ES-I3 (cell line): Measurements from ENCODE around the gene YWHAQ.
"Not testable (repeated sequence)": the region's sequence is repeated elsewhere in the genome, so short reads cannot be mapped to it uniquely, and the experiment has no call there.

Experiments
- H3K36me3 ChIP-seq: 2 replicates; pipeline ENCODE4 v1.6.1; 2013; ENCODE audit warnings: mild to moderate bottlenecking, low read length, control low read depth, moderate library complexity; ENCODE audit not compliant: insufficient read depth
- H3K4me1 ChIP-seq: 2 replicates; pipeline ENCODE4 v1.6.1; 2013; ENCODE audit warnings: mild to moderate bottlenecking, control low read depth, low read length; ENCODE audit not compliant: insufficient read depth
- H3K9ac ChIP-seq: 2 replicates; pipeline ENCODE4 v1.6.1; 2013; ENCODE audit warnings: low read depth, mild to moderate bottlenecking, low read length, moderate library complexity
- H3K9me3 ChIP-seq: 2 replicates; pipeline ENCODE4 v1.6.1; 2013; ENCODE audit warnings: mild to moderate bottlenecking, low read length, moderate library complexity; ENCODE audit not compliant: control insufficient read depth, insufficient read depth

YWHAQ gene

GRCh38 chr2:9601397-9601796, 29.4 kb downstream of the YWHAQ start:
- no peak overlapping the region for H3K9ac ChIP-seq
- peaks cover 3% of the 10 kb centered on the region; the same call in 1 of the 2 replicates for H3K9me3 ChIP-seq
- H3K36me3 ChIP-seq, result peaks cover 14% of the 10 kb centered on the region
- H3K4me1 ChIP-seq, result no peaks in the 10 kb centered on the region

GRCh38 chr2:9599430-9599829, 31.4 kb downstream of the YWHAQ start:
- Histone ChIP-seq H3K36me3 (peaks cover 14% of the 10 kb centered on the region), H3K4me1 (peaks cover 3% of the 10 kb centered on the region; the same call in 1 of the 2 replicates), H3K9ac (no peak overlapping the region), H3K9me3 (peaks cover 3% of the 10 kb centered on the region; the same call in 1 of the 2 replicates)

GRCh38 chr2:9596621-9597311, 34.0 kb downstream of the YWHAQ start:
- peaks cover 3% of the 10 kb centered on the region; the same call in 1 of the 2 replicates for H3K9me3 ChIP-seq
- peaks cover 16% of the 10 kb centered on the region for H3K36me3 ChIP-seq
- no peak overlapping the region for H3K9ac ChIP-seq
- peaks cover 3% of the 10 kb centered on the region; the same call in 1 of the 2 replicates for H3K4me1 ChIP-seq

- Histone ChIP-seq H3K4me1 (peaks cover 3% of the 10 kb centered on the region; the same call in 1 of the 2 replicates), H3K9me3 (peaks cover 3% of the 10 kb centered on the region; the same call in 1 of the 2 replicates), H3K9ac (no peak overlapping the region), H3K36me3 (peaks cover 16% of the 10 kb centered on the region)
Measured at GRCh38 chr2:9595746-9596145, 35.1 kb downstream of the YWHAQ start.

DNA sequence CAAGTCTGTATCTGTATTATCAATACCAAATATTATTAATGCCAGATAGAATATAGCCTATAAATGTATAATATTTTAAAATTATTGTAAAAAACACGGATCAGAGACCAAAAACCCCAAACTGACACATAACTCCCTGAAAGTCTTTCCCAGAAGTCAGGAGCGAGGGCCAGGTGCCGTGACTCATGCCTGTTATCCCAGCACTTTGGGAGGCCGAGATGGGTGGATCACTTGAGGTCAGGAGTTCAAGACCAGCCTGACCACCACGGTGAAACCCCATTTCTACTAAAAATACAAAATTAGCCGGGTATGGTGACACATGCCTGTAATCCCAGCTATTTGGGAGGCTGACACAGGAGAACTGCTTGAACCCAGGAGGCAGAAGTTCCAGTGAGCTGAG, 35.5 kb downstream of the YWHAQ start:
- not testable (repeated sequence) for H3K9me3 ChIP-seq, H3K9ac ChIP-seq, H3K4me1 ChIP-seq
- H3K36me3 ChIP-seq, result peaks cover 14% of the 10 kb centered on the region

DNA sequence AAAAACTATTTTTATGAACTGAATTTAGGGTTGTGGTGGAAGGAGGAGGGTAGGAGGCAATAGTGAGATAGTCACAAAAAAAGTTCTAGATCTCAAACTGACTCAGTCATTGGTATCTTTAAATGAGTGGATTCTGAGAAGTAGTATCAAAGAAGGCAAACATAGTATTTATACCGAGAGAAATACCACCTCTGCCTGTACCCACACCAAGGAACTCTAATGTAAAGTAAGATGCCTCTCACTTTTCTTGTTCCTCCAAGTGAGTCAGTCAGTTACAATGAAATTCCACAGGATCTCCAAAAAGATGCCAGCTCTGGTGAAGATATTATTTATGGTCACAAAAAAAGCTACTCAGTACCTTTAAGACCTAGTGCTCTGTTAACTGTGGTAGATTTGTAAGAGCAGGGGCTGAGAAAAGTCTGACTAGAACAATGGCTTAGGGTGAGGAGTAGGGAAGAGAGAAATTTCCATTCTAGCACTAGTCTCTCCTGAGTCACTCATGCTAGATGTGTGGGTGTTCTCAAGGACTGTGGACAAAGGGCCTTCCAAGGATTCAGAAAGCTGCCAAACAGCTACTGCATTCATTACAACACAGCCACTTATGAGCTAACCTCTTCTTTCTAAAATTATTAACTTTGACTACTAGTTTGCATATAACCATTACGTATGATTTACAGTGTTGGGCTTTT, 36.3 kb downstream of the YWHAQ start:
- peaks cover 3% of the 10 kb centered on the region; the same call in 1 of the 2 replicates for H3K4me1 ChIP-seq
- no peaks in the 10 kb centered on the region for H3K9me3 ChIP-seq
- H3K9ac ChIP-seq, result no peak overlapping the region
- H3K36me3 ChIP-seq, result peaks cover 17% of the 10 kb centered on the region

- Histone ChIP-seq H3K9ac (no peak overlapping the region), H3K4me1 (peaks cover 3% of the 10 kb centered on the region; the same call in 1 of the 2 replicates), H3K9me3 (no peaks in the 10 kb centered on the region), H3K36me3 (peaks cover 14% of the 10 kb centered on the region)
Measured at GRCh38 chr2:9593925-9594324, 36.9 kb downstream of the YWHAQ start.

DNA sequence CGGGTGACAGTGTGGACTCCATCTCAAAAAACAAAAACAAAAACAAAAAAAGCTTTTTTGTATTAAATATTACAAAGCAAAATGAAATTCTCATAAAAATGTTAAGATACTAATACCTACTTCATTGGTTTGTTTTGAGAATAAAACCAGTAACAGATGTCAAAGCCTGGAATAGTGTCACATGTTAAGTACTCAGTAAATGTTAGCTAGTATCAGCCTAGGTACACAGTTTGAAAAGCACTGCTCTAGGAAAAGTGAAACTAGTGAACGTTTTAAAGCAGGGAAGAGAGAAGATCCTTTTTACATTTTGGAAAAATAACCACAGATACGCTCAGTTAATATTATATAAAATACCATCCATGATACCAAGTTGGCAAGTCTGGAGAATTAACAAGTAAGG, 38.1 kb downstream of the YWHAQ start:
- Histone ChIP-seq H3K4me1 (peaks cover 3% of the 10 kb centered on the region; the same call in 1 of the 2 replicates), H3K9ac (no peak overlapping the region), H3K36me3 (peaks cover 8% of the 10 kb centered on the region), H3K9me3 (no peaks in the 10 kb centered on the region)

GRCh38 chr2:9590641-9591040, 40.2 kb downstream of the YWHAQ start:
- no peaks in the 10 kb centered on the region for H3K9me3 ChIP-seq
- H3K9ac ChIP-seq, result no peak overlapping the region
- H3K36me3 ChIP-seq, result peaks cover 18% of the 10 kb centered on the region

DNA sequence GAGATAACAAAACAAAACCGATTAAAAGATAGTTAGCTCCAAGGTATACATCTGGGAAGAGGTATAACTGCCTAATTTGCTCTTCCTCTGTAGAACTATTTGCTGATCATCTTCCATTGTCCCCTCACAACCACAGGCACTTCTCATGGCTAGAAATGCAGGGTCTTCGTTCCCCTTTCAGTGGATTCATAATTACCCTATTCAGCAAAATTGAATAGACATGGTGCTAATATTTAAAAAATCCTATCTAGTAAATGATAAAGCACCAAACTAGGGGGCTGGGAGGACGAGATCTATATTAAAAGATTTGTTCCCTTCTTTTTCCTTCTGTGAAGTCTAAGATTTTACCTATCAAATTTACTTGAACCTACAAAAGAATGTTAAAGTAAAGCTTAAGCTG, 44.3 kb downstream of the YWHAQ start:
- Histone ChIP-seq H3K36me3 (peaks cover 14% of the 10 kb centered on the region), H3K4me1 (no peaks in the 10 kb centered on the region), H3K9ac (no peak overlapping the region), H3K9me3 (no peaks in the 10 kb centered on the region)

More at GRCh38 chr2:9590641-9591040, 40.2 kb downstream of the YWHAQ start:
- peaks cover 1% of the 10 kb centered on the region; the same call in 1 of the 2 replicates for H3K4me1 ChIP-seq

GRCh38 chr2:9585486-9585885, 45.3 kb downstream of the YWHAQ start:
- Histone ChIP-seq H3K4me1 (no peaks in the 10 kb centered on the region), H3K36me3 (peaks cover 14% of the 10 kb centered on the region), H3K9me3 (no peaks in the 10 kb centered on the region), H3K9ac (no peak overlapping the region)

DNA sequence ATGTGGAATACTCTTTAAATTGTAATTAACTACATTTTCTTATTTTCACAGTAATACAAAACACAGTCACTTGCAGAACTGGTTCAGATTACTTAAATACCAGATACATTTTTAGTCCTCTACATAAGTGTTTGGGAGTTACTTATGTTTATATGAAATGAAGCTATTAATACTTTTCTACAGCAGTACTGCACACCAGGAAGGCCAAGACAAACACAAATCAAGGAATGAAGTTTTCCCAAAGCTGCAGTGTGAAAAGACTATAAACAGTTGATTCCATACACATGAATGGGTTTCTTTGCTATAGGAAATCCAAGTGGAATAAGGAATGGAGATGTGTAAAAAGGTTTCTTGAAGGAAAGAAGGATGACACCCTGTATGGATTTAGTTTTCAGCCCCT, 45.9 kb downstream of the YWHAQ start:
- H3K36me3 ChIP-seq, result peaks cover 11% of the 10 kb centered on the region
- H3K9ac ChIP-seq, H3K9me3 ChIP-seq, H3K4me1 ChIP-seq: not testable (repeated sequence)

GRCh38 chr2:9582624-9583023, 48.2 kb downstream of the YWHAQ start:
- H3K36me3 ChIP-seq, result peaks cover 9% of the 10 kb centered on the region
- no peak overlapping the region for H3K9ac ChIP-seq
- no peaks in the 10 kb centered on the region for H3K9me3 ChIP-seq
- H3K4me1 ChIP-seq, result no peaks in the 10 kb centered on the region

GRCh38 chr2:9578467-9579235, 52.1 kb downstream of the YWHAQ start:
- peaks cover 6% of the 10 kb centered on the region; the same call in 1 of the 2 replicates for H3K4me1 ChIP-seq
- H3K36me3 ChIP-seq, result no peaks in the 10 kb centered on the region
- no peak overlapping the region for H3K9ac ChIP-seq
- H3K9me3 ChIP-seq, result no peaks in the 10 kb centered on the region
